Adrenal gland (tissue), 5 donors: ENCODE data around the gene CAMTA1.

Experiments
- CTCF ChIP-seq, 6 experiments: fragments of 450-650 bp in 4 of 6; fragments of 200-600 bp in 2 of 6; sonication (generic) in 1 of 6; IDR thresholded peaks; 1 replicate in 5 of 6; 2 replicates in 1 of 6; pipeline versions ENCODE4 v1.5.1 to v1.8.0; 2016 to 2021; ENCODE audit warnings: antibody characterized with exemption in 6 of 6, mild to moderate bottlenecking in 2 of 6, moderate library complexity in 1 of 6
- POLR2A ChIP-seq, 2 donors: fragments of 450-650 bp; IDR thresholded peaks; one replicate each; pipeline ENCODE4 v1.6.1; 2017; ENCODE audit warnings: antibody characterized with exemption in 2 of 2, mild to moderate bottlenecking in 2 of 2, moderate library complexity in 1 of 2
- donor health status: DM: no; HTN: no; CAD: no.

GRCh38 chr1:7109901-7110300 is 324.6 kb downstream of the CAMTA1 start:
- TF ChIP-seq POLR2A (IDR thresholded peaks at IDR 0.05) (no peak), CTCF (IDR thresholded peaks at IDR 0.05) (no peak)
